ENCODE measurements around the gene ACTRT3. TPM values are rescaled to one million over a fixed set of nuclear protein-coding genes. Genes with fewer than 3 reads are reported as not detected.
"Not testable (repeated sequence)": the region's sequence is repeated elsewhere in the genome, so short reads cannot be mapped to it uniquely, and the experiment has no call there.

The ACTRT3 gene
- total RNA-seq, 2 donors from 2014 or later = 0.19 to 2.1 TPM

GRCh38 chr3:169751875-169752274 lies 17.5 kb downstream of the ACTRT3 start:
- ATAC-seq (no peak), DNase-seq (ENCODE audit: low spot score in 2 of 2) (no peak)
- Mint-ChIP-seq H3K9me3 (peaks cover 0 to 6% of the 10 kb centered on the region in 2 donors), H3K27ac (no peak overlapping the region), H3K36me3 (no peaks in the 10 kb centered on the region)

- no peak overlapping the region for H3K27ac Mint-ChIP-seq
- DNase-seq (ENCODE audit: low spot score in 2 of 2) (no peak), ATAC-seq (no peak)
- H3K9me3 Mint-ChIP-seq = no peaks in the 10 kb centered on the region
- H3K36me3 Mint-ChIP-seq = no peaks in the 10 kb centered on the region
Measured at GRCh38 chr3:169750665-169751064, 18.7 kb downstream of the ACTRT3 start.

GRCh38 chr3:169748670-169749069 lies 20.7 kb downstream of the ACTRT3 start:
- Mint-ChIP-seq H3K9me3 (no peaks in the 10 kb centered on the region), H3K27ac (peak overlapping the region in 1 of 2 donors; percentile 11), H3K36me3 (no peaks in the 10 kb centered on the region)
- DNase-seq (ENCODE audit: low spot score in 2 of 2) (no peak), ATAC-seq (peak; percentile 62 to 95)

GRCh38 chr3:169746924-169747323 lies 22.4 kb downstream of the ACTRT3 start:
- no peak for ATAC-seq
- Mint-ChIP-seq H3K36me3 (no peaks in the 10 kb centered on the region), H3K27ac (no peak overlapping the region), H3K9me3 (no peaks in the 10 kb centered on the region)
- DNase-seq (ENCODE audit: low spot score in 2 of 2) = no peak

GRCh38 chr3:169744366-169745054 lies 24.9 kb downstream of the ACTRT3 start:
- DNase-seq (ENCODE audit: low spot score in 2 of 2) = no peak
- H3K9me3 Mint-ChIP-seq = no peaks in the 10 kb centered on the region
- H3K27ac Mint-ChIP-seq = no peak overlapping the region
- H3K36me3 Mint-ChIP-seq = no peaks in the 10 kb centered on the region
- ATAC-seq = no peak

GRCh38 chr3:169739067-169739466 lies 30.3 kb downstream of the ACTRT3 start:
- no peaks in the 10 kb centered on the region for H3K36me3 Mint-ChIP-seq
- no peak overlapping the region for H3K27ac Mint-ChIP-seq
- ATAC-seq = no peak
- H3K9me3 Mint-ChIP-seq = peaks cover 0 to 5% of the 10 kb centered on the region in 2 donors
- DNase-seq (ENCODE audit: low spot score in 2 of 2) = no peak

GRCh38 chr3:169731857-169732256 lies 37.5 kb downstream of the ACTRT3 start:
- not testable (repeated sequence) for DNase-seq (ENCODE audit: low spot score in 2 of 2); H3K27ac Mint-ChIP-seq; ATAC-seq

GRCh38 chr3:169722724-169723123 lies 46.6 kb downstream of the ACTRT3 start:
- Mint-ChIP-seq H3K27ac (no peak overlapping the region), H3K36me3 (no peaks in the 10 kb centered on the region), H3K9me3 (peaks cover 0 to 4% of the 10 kb centered on the region in 2 donors)
- DNase-seq (ENCODE audit: low spot score in 2 of 2) (no peak), ATAC-seq (no peak)

More at GRCh38 chr3:169731857-169732256, 37.5 kb downstream of the ACTRT3 start:
- Mint-ChIP-seq H3K36me3 (peaks cover 0 to 22% of the 10 kb centered on the region in 2 donors), H3K9me3 (peaks cover 0 to 16% of the 10 kb centered on the region in 2 donors)

GRCh38 chr3:169718415-169718814 lies 50.9 kb downstream of the ACTRT3 start:
- not testable (repeated sequence) for ATAC-seq

More at GRCh38 chr3:169718415-169718814, 50.9 kb downstream of the ACTRT3 start:
- H3K27ac Mint-ChIP-seq; H3K9me3 Mint-ChIP-seq; DNase-seq (ENCODE audit: low spot score in 2 of 2); H3K36me3 Mint-ChIP-seq: not testable (repeated sequence)

Other genes with a start within 250 kb of the ACTRT3 start
- gene MECOM, start 105.8 kb downstream of the ACTRT3 start, total RNA-seq = not detected
- gene TERC, start 4.5 kb downstream of the ACTRT3 start, total RNA-seq = 10 to 100 TPM in 1 of 2 donors, 1 to 10 TPM in 1; 8.5 to 10.2 TPM
- gene MYNN, start 3.8 kb upstream of the ACTRT3 start, total RNA-seq = 10 to 100 TPM; 13.3 to 16.7 TPM
- under 1 TPM; 0.21 to 0.32 TPM for gene LRRIQ4, start 43.3 kb upstream of the ACTRT3 start, total RNA-seq
- gene LRRC34, start 43.3 kb upstream of the ACTRT3 start, total RNA-seq = 1 to 10 TPM; 2.1 to 3.2 TPM
- not detected for gene LRRC31, start 100.4 kb upstream of the ACTRT3 start, total RNA-seq
- gene SAMD7, start 142.0 kb upstream of the ACTRT3 start, total RNA-seq = not detected
- gene SEC62, start 197.2 kb upstream of the ACTRT3 start, total RNA-seq = 10 to 100 TPM; 52.1 to 81.9 TPM